HG02678 (cell line): Measurements from ENCODE around the gene PRUNE1.

Experiments
- ATAC-seq: cut with Tn5 transposase; IDR thresholded peaks from one replicate; pipeline ENCODE4 v1.9.1; 2021; ENCODE audit warnings: mild to moderate bottlenecking, moderate library complexity; ENCODE audit not compliant: unreplicated experiment

Gene PRUNE1

DNA sequence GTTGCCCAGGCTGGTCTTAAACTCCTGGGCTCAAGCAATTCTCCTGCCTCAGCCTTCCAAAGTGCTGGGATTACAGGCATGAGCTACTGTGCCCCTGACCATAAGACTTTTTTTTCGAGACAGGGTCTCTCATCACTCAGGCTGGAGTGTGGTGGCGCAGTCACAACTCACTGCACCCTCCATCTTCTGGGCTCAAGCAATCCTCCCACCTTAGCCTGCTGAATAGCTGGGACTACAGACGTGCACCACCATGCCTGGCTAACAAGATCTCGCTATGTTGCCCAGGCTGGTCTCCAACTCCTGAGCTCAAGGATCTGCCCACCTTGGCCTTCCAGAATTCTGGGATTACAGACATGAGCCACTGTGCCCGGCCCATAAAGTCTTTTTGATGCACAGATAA is 41.2 kb downstream of the PRUNE1 start:
- ATAC-seq, result no peak

- ATAC-seq, result no peak
Measured at GRCh38 chr1:151050051-151050688, 41.9 kb downstream of the PRUNE1 start.

GRCh38 chr1:151051356-151052009 is 43.2 kb downstream of the PRUNE1 start:
- ATAC-seq, result no peak

DNA sequence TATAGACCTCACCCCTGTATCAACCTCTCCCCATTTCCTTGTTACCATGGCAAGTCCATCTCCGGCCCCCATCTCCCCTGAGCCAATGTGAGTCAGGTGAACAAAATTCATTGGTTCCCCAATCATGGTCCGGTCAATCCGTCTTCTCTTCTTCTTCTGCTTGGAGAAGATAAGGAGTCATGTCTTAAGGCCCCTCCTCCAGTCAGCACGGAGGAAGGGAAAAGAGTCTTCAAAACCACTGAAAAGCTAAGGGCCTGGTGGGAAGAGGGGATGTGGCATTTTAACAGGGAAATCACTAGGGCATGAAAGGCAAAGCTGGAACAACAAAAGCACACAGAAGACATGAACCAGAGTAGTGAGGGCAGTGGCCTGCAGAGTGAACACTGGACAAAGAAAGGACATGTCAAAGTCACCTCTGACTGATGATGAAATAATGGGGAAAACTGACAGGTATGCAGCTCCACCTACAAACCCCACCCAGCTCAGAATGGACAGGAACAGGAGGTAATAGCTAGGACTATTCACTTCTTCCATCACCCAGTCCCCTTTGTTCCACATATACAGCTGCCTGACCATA is 46.8 kb downstream of the PRUNE1 start:
- ATAC-seq, result no peak

- no peak for ATAC-seq
Measured at GRCh38 chr1:151055581-151055980, 47.3 kb downstream of the PRUNE1 start.

- no peak for ATAC-seq
Measured at GRCh38 chr1:151056149-151056548, 47.9 kb downstream of the PRUNE1 start.

GRCh38 chr1:151058692-151059091 is 50.4 kb downstream of the PRUNE1 start:
- no peak for ATAC-seq

- ATAC-seq, result peak; percentile 83
Measured at GRCh38 chr1:151059109-151060006, 51.1 kb downstream of the PRUNE1 start, which contains the start of gene CDC42SE1. Gene CDC42SE1 (minus strand): TSS chr1:151059622. CDS start chr1:151055730, 3,892 bp downstream.

DNA sequence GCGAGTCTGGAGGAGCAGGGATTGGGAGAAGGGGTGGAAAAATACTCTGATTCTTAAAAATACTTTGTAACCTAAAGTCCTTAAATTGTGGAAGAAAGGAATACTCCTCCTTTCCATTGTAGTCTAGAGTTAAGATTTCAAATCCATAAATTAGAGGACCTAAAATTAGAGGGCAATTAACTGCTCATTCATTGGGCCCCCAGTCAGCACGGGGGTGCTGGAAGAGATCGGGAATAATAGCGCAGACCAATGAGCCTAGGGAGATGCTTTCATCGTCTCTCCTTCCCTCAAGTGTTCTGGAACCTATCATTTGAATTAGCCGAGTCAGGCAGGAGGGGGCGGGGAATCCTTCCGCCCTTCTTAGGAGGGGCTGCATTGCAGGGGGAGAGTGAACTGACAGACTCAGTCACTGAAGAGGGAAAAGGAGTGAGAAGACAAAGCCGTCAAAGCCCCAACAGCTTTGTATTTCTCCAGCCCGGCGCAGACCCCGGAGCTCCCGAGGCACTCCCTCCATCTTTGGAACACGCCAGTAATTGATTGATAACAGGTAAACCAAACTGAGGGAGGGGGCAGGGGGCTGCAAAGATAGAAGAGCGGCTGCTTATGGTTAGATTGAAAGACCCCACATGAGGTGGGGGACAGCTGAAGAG is 51.9 kb downstream of the PRUNE1 start, which contains the start of gene MLLT11:
TSS of gene MLLT11 (plus strand) at position 391 of the 650 bp plus-strand sequence. CDS start 6,828 bp downstream, outside the sequence.
- no peak for ATAC-seq

DNA sequence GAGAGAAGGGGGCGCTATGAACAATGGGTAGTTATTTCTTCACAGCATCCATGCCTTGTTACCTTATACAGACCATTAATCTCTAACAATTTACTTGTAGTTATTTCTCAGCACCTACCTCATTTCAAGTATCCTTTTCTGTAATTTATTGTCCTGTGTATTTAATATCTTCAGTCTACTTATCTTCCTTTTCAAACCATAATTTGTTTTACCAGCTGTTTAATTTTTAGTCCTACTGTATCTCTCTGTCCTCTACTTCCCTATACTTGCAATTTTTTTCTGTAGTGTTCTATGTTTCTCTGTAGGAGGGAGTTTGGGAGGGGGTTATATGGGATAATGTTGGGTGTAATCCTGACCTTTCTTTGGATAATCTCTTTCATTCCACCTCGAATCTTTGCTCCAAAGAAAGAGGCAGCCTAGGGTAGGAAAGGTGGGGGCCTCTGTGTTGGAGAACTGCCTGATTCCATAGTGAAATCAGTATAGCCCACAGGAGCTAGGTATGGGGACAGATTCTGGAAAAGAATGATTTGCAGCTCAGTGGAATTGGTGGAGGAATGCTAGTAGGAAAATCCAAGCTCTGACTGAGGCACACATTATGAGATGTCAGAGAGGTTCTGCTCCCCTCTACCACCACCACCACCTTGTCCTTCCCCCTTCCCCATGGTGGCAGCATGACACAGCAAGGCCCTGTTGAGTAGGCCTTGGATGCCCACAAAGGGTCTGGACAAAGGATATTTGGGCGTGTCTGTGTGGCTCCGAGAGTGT is 52.6 kb downstream of the PRUNE1 start:
- no peak for ATAC-seq

DNA sequence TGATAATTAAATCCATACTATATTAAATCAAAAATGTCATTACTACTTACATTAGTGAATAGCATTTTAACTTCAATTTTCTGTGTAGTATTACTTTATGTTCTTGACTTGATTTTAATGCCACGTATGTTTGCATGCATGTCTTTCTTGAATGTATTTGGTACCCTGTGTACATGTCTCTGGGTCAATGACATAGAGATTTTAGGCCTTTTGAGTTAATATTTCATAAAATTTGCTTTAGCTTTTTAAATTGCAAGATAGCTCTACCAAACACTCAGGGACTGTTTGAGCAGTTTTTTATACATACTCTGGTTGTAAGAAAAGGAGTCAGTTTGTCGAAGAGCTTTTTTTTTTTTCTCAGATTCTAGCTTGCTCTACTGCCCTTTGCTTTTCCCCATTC is 53.5 kb downstream of the PRUNE1 start:
- no peak for ATAC-seq

DNA sequence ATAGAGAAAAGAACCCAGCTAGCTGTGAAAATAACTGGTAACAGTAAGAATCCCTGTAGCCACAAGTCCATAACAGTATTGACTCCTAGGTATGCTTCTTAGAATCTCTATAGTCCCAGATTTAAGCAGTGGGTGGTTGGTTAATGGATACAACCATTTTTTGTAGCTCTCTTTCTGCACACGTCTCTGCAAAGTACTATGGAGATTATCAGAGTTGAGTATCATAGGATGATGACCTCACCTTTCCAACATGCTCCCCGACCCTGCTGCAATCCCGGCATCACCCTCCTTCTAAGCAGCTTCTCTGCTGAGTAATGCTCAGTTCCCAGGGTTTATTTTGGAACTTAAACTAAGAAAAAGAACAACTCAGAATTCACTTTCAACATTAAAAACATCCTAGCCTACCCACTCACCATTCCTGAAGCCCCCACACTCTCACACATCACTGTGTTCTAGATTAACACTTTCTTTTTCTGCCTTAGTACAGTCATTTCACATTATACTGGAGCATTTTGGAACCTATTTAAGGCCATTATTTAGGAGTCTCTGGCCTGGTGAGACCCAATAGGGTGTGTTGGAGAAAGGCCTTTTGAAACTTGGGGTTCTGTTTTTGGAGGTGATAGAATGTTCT is 54.6 kb downstream of the PRUNE1 start:
- no peak for ATAC-seq

- no peak for ATAC-seq
Measured at GRCh38 chr1:151065089-151065645, 56.9 kb downstream of the PRUNE1 start.

DNA sequence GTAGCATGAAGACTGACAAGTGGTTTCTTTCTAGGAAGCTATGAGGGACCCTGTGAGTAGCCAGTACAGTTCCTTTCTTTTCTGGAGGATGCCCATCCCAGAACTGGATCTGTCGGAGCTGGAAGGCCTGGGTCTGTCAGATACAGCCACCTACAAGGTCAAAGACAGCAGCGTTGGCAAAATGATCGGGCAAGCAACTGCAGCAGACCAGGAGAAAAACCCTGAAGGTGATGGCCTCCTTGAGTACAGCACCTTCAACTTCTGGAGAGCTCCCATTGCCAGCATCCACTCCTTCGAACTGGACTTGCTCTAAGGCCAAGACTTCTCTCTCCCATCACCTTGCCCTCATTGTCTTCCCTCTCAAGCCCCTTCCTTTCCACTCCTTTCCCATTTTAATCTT is 58.9 kb downstream of the PRUNE1 start:
- ATAC-seq, result no peak

DNA sequence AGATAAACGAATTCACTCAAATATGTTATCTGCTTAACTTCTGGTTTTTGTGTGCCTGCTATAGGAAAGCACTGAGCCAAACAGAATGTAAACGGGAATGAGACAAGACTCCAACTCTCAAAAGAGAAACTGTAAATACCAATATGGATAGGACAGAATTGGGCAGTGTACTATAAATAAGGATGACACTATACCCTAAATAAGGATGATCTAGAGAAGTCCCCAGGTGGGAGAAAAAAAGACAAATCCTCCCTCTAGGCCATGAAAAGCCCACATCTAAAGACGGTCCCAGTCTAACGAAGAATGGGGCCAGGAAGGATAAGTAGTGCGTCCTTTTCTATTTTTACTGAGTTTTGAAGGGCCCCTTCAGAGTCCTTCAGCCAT is 60.8 kb downstream of the PRUNE1 start:
- ATAC-seq, result no peak

DNA sequence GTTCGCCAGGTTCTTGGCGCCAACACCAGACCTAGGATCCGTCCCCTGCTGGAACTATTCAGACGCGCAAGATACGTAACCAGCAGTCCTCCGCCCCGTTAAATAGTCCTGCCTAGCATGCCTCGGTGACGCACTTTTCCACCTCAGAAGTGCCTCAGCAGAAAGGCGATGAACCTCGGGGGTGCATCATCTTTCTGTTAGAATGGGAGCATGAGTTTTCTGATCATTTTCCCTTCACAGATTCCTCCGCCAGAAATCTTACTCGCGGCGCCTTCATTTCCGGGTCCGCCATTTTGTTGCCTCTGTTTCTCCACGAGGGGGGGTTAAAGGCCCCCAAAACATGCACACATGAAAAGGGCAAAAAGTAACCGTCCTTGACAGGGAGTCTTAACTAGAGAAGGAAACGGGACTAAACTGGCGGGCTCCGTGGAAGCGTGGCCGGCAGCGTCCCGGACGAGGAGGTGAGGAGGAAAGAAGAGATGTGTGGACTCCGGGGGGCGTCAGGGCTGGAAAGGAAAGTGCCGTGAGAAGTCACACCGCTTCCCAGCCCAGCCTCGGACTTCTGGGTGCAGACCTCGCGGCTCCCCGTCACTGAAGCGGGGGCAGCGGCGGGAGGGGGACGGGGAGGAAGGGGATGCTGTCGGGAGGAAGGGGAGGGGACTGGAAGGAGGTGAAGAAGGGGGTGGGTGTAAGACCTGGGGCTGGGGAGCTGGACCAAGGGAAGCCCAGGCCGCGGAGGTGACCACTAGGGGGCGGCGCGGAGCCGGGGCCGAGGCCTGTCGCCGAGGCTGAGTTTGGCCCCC is 62.4 kb downstream of the PRUNE1 start, which contains the start of gene GABPB2:
TSS of gene GABPB2 (plus strand) at position 288 of the 803 bp plus-strand sequence. CDS start 17,429 bp downstream, outside the sequence.
- peak; percentile 87 for ATAC-seq

DNA sequence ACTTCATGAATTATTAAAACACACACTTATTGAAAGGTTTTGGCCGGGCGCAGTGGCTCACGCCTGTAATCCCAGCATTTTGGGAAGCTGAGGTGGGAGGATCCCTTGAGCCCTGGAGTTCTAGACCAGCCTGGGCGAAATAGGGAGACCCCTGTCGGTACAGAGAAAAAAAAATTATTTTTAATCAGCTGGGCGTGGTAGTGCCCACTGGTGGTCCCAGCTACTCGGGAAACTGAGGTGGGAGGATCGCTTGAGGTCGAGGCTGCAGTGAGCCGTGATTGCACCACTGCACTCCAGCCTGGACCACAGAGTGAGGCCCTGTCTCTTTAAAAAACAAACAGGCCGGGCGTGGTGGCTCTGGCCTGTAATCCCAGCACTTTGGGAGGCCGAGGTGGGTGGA is 64.0 kb downstream of the PRUNE1 start:
- no peak for ATAC-seq
